ENCODE data around the gene PCIF1. TPM values are rescaled to one million over a fixed set of nuclear protein-coding genes. Genes with fewer than 3 reads are reported as not detected.
"Not testable (repeated sequence)": the region's sequence is repeated elsewhere in the genome, so short reads cannot be mapped to it uniquely, and the experiment has no call there.

PCIF1 gene
- total RNA-seq, 1 donor from 2014 or later, result 8.9 TPM

DNA sequence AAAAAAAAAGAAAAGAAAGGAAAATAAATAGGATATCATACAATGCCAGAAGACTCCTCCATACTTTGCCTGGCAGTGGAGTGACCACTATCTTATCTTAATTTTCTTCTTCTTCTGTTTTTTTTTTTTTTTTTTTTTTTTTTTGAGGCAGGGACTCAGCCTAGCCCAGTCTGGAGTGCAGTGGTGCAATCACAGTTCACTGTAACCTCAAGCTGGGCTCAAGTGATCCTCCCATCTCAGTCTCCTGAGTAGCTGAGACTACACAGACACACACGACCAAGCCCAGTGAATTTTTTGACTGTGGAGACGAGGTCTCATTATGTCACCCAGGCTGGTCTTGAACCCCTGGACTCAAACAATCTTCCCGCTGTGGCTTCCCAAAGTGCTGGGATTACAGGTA is 57.1 kb downstream of the PCIF1 start:
- no peak for DNase-seq (ENCODE audit: low spot score)

GRCh38 chr20:45993197-45993951 is 58.9 kb downstream of the PCIF1 start:
- DNase-seq (ENCODE audit: low spot score), result peak; percentile 35

- no peak for DNase-seq (ENCODE audit: low spot score)
These were observed 60.4 kb downstream of the PCIF1 start for GRCh38 chr20:45994761-45995493.

GRCh38 chr20:45995495-45996097 is 61.1 kb downstream of the PCIF1 start:
- DNase-seq (ENCODE audit: low spot score), result not testable (repeated sequence)

DNA sequence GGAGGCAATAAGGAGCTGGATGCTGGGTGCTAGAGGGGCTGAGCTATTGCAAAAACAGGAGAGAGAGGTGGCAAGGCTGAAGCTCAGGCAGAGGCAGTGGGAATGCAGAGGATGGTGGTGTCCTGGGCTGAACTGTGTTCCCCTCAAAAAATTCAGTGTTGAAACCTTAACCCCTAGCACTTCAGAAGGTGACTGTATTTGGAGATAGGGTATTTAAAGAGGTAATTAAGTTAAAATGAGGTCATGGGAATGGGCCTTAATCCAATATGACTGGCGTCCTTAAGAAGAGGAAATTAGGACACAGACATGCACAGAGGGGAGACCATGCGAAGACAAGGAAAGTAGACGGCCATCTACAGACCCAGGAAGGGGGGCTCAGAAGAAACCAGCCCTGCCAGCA is 62.7 kb downstream of the PCIF1 start:
- DNase-seq (ENCODE audit: low spot score), result no peak

Other genes with a start within 250 kb of the PCIF1 start
- 5.5 TPM for gene WFDC13, start 232.6 kb upstream of the PCIF1 start, total RNA-seq (ENCODE audit: insufficient read depth, low replicate concordance)
- gene WFDC10B, start 229.7 kb upstream of the PCIF1 start, total RNA-seq (ENCODE audit: insufficient read depth, low replicate concordance), result not detected
- not detected for gene SPINT4, start 212.3 kb upstream of the PCIF1 start, total RNA-seq (ENCODE audit: insufficient read depth, low replicate concordance)
- 1.7 TPM for gene WFDC3, start 142.8 kb upstream of the PCIF1 start, total RNA-seq (ENCODE audit: insufficient read depth, low replicate concordance)
- 24.1 TPM for gene DNTTIP1, start 142.7 kb upstream of the PCIF1 start, total RNA-seq (ENCODE audit: insufficient read depth, low replicate concordance)
- gene UBE2C, start 122.0 kb upstream of the PCIF1 start, total RNA-seq (ENCODE audit: insufficient read depth, low replicate concordance), result 3.6 TPM
- gene TNNC2, start 107.4 kb upstream of the PCIF1 start, total RNA-seq (ENCODE audit: insufficient read depth, low replicate concordance), result not detected
- gene SNX21, start 100.9 kb upstream of the PCIF1 start, total RNA-seq (ENCODE audit: insufficient read depth, low replicate concordance), result 35.2 TPM
- gene ACOT8, start 77.3 kb upstream of the PCIF1 start, total RNA-seq (ENCODE audit: insufficient read depth, low replicate concordance), result 20.0 TPM
- 7.7 TPM for gene ZSWIM3, start 77.1 kb upstream of the PCIF1 start, total RNA-seq (ENCODE audit: insufficient read depth, low replicate concordance)
- 3.1 TPM for gene ZSWIM1, start 53.5 kb upstream of the PCIF1 start, total RNA-seq (ENCODE audit: insufficient read depth, low replicate concordance)
- gene SPATA25, start 47.1 kb upstream of the PCIF1 start, total RNA-seq (ENCODE audit: insufficient read depth, low replicate concordance), result 3.6 TPM
- gene NEURL2, start 43.5 kb upstream of the PCIF1 start, total RNA-seq (ENCODE audit: insufficient read depth, low replicate concordance), result 1.9 TPM
- gene CTSA, start 43.3 kb upstream of the PCIF1 start, total RNA-seq (ENCODE audit: insufficient read depth, low replicate concordance), result 16.4 TPM
- 108 TPM for gene PLTP, start 22.5 kb upstream of the PCIF1 start, total RNA-seq (ENCODE audit: insufficient read depth, low replicate concordance)
- gene ZNF335, start 37.5 kb downstream of the PCIF1 start, total RNA-seq (ENCODE audit: insufficient read depth, low replicate concordance), result 13.7 TPM
- gene MMP9, start 74.2 kb downstream of the PCIF1 start, total RNA-seq (ENCODE audit: insufficient read depth, low replicate concordance), result 2.4 TPM
- gene SLC12A5, start 94.5 kb downstream of the PCIF1 start, total RNA-seq (ENCODE audit: insufficient read depth, low replicate concordance), result 9.1 TPM
- gene NCOA5, start 155.3 kb downstream of the PCIF1 start, total RNA-seq (ENCODE audit: insufficient read depth, low replicate concordance), result 3.4 TPM
- gene CD40, start 183.6 kb downstream of the PCIF1 start, total RNA-seq (ENCODE audit: insufficient read depth, low replicate concordance), result 5.8 TPM